Measurements from ENCODE around the gene SGIP1. TPM values are rescaled to one million over a fixed set of nuclear protein-coding genes. Genes with fewer than 3 reads are reported as not detected.

SGIP1 gene
- total RNA-seq, 2 experiments from 2014 or later = not detected

GRCh38 chr1:66693856-66694255, 159.9 kb downstream of the SGIP1 start:
- no peak for TF ChIP-seq CTCF (IDR thresholded peaks at IDR 0.05)
- DNase-seq (no peak), ATAC-seq (no peak)
- H3K4me1 Mint-ChIP-seq (ENCODE audit: low read depth) = no peaks in the 10 kb centered on the region
- H3K36me3 Mint-ChIP-seq (ENCODE audit: low read depth) = no peaks in the 10 kb centered on the region
- no peak overlapping the region for H3K4me3 Mint-ChIP-seq
- no peak overlapping the region for H3K27ac Mint-ChIP-seq
- intact Hi-C loops (cut with micrococcal nuclease) = no loop called here
- ChIA-PET CTCF (no interaction called here), POLR2A (no interaction called here)
- peaks cover 3% of the 10 kb centered on the region for H3K27me3 Mint-ChIP-seq
- H3K9me3 Mint-ChIP-seq = no peaks in the 10 kb centered on the region

- Mint-ChIP-seq H3K27ac (no peak overlapping the region), H3K36me3 (ENCODE audit: low read depth) (no peaks in the 10 kb centered on the region), H3K9me3 (no peaks in the 10 kb centered on the region), H3K4me1 (ENCODE audit: low read depth) (no peaks in the 10 kb centered on the region), H3K27me3 (peaks cover 5% of the 10 kb centered on the region), H3K4me3 (no peak overlapping the region)
- DNase-seq (no peak), ATAC-seq (no peak)
- intact Hi-C loops (cut with micrococcal nuclease) = no loop called here
- ChIA-PET CTCF (no interaction called here), POLR2A (no interaction called here)
- no peak for TF ChIP-seq CTCF (IDR thresholded peaks at IDR 0.05)
Measured at GRCh38 chr1:66695116-66695515, 161.2 kb downstream of the SGIP1 start.

GRCh38 chr1:66696771-66697170, 162.8 kb downstream of the SGIP1 start:
- H3K27me3 Mint-ChIP-seq = peaks cover 3% of the 10 kb centered on the region
- no peak for ATAC-seq
- no peak for DNase-seq
- POLR2A ChIA-PET = no interaction called here
- no peaks in the 10 kb centered on the region for H3K4me1 Mint-ChIP-seq (ENCODE audit: low read depth)
- CTCF ChIA-PET = no interaction called here
- no peaks in the 10 kb centered on the region for H3K9me3 Mint-ChIP-seq
- H3K36me3 Mint-ChIP-seq (ENCODE audit: low read depth) = no peaks in the 10 kb centered on the region
- no peak overlapping the region for H3K27ac Mint-ChIP-seq
- intact Hi-C loops (cut with micrococcal nuclease) = no loop called here
- TF ChIP-seq CTCF (IDR thresholded peaks at IDR 0.05) = no peak
- no peak overlapping the region for H3K4me3 Mint-ChIP-seq

GRCh38 chr1:66699213-66699612, 165.3 kb downstream of the SGIP1 start:
- TF ChIP-seq CTCF (IDR thresholded peaks at IDR 0.05) = no peak
- POLR2A ChIA-PET = no interaction called here

GRCh38 chr1:66704177-66704875, 170.4 kb downstream of the SGIP1 start:
- no peaks in the 10 kb centered on the region for H3K9me3 Mint-ChIP-seq
- no peak overlapping the region for H3K27ac Mint-ChIP-seq
- H3K36me3 Mint-ChIP-seq (ENCODE audit: low read depth) = no peaks in the 10 kb centered on the region
- DNase-seq (no peak), ATAC-seq (no peak)
- ChIA-PET POLR2A (no interaction called here), CTCF (interaction anchor here (1.2 kb wide), 1 partner anchor 22 kb away, joined by 3 read pairs; no protein-coding TSS in a partner anchor)
- H3K27me3 Mint-ChIP-seq = peaks cover 5% of the 10 kb centered on the region
- intact Hi-C loops (cut with micrococcal nuclease) = no loop called here
- TF ChIP-seq CTCF (IDR thresholded peaks at IDR 0.05) = no peak
- no peak overlapping the region for H3K4me3 Mint-ChIP-seq
- H3K4me1 Mint-ChIP-seq (ENCODE audit: low read depth) = no peaks in the 10 kb centered on the region

More at GRCh38 chr1:66699213-66699612, 165.3 kb downstream of the SGIP1 start:
- H3K27ac Mint-ChIP-seq = no peak overlapping the region
- ATAC-seq (no peak), DNase-seq (no peak)
- H3K9me3 Mint-ChIP-seq = no peaks in the 10 kb centered on the region
- H3K27me3 Mint-ChIP-seq = peaks cover 3% of the 10 kb centered on the region
- CTCF ChIA-PET = interaction anchor here (2.5 kb wide), 1 partner anchor 27 kb away, joined by 11 read pairs; no protein-coding TSS in a partner anchor
- H3K4me3 Mint-ChIP-seq = no peak overlapping the region
- H3K36me3 Mint-ChIP-seq (ENCODE audit: low read depth) = no peaks in the 10 kb centered on the region
- no peaks in the 10 kb centered on the region for H3K4me1 Mint-ChIP-seq (ENCODE audit: low read depth)
- intact Hi-C loops (cut with micrococcal nuclease) = no loop called here
